NCI-H2196 (cell line): Measurements from ENCODE around the gene ARHGAP4.

Source experiments
- DNase-seq: peaks from one replicate; lab custom pipeline; 2025; ENCODE audit not compliant: unreplicated experiment; lab: John Stamatoyannopoulos, UW

The ARHGAP4 gene

DNA sequence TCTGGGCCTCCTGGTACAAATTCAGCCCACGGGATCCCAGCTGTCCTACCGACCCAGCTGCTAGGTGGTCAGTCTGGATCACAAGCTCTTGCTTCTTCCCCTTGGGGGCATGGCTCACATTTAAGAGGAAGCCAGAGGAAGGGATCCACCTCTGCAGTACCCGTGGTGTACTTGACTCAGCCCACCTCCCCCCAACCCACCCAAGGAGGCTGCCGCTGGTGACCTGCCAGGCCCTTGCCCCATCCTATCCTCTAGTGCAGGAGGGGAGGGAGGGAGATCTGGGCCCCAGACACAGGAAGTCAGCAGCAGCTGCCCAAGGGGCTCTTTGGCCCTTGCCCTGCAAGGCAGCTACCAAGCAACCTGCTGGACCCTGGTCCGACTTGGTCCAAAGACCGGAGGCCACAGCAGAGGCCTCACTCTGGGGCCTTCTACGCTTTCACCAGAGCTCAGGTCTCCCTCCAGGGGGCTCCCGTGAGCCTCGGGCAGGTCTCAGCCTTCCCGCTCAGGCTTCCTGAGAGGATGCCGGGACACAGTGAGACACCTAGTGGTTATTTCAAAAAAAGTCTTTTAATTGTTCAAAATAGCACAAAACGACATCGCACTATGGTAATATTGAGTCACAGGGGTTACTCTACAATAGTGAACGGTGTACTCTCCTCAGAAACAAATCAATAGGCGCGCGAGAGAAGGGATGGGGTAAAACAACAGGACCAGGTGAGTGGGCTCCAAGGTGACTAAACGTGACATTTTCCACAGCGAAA, 21.1 kb upstream of the ARHGAP4 start:
- peak; percentile 67 for DNase-seq

DNA sequence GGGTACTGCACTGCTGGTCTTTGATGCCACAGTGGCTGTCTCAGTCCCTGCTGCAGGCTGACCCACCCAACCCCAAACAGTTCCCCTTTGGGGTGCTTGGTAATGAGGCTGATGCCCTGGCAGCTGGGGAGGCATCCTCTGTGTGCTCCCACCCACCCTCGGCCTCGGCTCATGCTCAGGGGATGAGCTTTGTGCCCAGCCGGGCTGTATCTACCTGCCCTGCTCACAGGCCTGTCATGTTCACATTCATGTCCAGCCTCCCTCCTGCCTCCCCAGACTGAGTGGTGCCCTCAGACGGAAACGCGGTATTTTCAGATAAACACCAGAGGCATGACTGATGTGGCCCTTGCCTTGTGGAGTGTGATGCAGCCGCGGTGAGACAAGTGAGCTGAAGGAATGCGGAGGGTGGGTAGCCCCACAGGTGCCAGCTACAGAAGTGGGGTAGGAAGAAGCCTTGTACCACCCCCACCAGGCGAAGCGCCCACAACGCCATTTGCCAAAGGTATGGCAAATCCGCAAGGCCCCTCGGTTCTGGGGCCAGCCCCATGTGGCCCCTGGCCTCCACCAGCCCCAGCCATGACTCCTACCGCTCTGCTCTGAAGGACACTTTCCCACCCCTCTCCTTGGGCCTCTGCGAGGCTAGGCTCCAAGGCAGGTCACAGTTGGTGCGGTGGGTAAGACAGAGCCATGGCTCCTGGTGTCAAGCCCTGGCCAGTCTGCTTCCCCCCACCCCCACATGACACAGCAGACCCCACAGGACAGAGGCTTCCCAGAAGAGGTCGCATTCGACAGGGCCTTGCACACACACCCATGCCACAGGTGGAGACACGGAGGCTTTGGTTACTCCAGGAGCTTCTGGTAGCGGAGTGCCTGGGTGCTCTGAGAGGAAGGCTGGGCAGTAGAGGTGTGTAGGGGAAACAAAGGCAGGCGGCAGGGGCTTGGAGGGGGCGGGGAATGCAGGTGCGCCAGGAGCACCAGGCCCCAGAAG, 20.2 kb upstream of the ARHGAP4 start:
- DNase-seq: no peak

DNA sequence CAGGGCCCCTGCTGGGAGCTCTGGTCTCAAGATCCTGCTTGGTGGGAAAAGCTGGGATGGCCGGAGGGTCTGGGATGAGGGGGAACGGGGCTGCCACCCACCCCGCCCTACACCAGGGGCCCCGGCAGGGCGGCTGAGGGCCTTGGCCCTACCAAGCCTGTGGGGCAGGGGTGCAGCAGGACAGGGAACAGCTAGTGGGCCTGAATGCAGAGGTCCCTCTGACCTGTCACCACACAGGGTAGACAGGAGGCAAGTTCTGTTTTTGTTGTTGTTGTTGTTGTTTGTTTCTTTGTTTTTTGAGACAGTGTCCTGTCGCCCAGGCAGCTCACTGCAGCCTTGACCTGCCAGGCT, 18.7 kb upstream of the ARHGAP4 start:
- no peak for DNase-seq

DNA sequence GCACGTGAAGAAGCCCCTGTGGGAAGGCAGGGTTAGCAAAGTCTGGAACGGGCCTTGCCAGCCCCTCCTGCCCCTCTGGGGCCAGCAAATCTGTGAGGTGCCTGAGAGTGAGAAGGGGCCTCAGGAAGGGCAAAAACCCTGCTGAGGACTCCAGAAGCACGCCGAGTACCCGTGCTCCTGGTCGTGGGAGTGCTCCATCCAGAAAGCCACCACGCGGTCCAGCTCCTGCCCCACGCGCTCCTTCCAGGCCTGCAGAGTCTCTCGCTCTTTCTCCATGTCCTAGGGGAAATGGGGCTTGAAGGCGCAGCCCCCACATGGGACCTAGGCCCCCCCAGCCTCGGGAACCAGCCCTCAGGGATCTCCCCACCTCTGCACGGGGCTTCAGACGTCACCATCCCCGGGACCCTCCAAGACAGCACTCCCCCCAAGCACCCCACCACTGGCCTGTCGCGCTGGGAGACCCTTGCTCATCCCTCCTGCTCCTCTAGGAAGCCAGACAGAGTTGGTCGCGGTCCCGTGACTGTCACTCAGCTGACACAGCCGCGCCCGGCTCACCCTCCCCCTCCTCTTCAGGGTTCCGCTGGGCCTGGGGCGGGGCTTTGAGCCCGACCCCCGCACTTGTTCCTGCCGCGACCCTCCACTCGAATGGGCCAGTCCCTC, 18.2 kb upstream of the ARHGAP4 start, which contains the start of gene RENBP:
RENBP (minus strand) TSS at position 504 of the 660 bp plus-strand sequence; CDS start at position 471, 33 bp downstream.
- no peak for DNase-seq

DNA sequence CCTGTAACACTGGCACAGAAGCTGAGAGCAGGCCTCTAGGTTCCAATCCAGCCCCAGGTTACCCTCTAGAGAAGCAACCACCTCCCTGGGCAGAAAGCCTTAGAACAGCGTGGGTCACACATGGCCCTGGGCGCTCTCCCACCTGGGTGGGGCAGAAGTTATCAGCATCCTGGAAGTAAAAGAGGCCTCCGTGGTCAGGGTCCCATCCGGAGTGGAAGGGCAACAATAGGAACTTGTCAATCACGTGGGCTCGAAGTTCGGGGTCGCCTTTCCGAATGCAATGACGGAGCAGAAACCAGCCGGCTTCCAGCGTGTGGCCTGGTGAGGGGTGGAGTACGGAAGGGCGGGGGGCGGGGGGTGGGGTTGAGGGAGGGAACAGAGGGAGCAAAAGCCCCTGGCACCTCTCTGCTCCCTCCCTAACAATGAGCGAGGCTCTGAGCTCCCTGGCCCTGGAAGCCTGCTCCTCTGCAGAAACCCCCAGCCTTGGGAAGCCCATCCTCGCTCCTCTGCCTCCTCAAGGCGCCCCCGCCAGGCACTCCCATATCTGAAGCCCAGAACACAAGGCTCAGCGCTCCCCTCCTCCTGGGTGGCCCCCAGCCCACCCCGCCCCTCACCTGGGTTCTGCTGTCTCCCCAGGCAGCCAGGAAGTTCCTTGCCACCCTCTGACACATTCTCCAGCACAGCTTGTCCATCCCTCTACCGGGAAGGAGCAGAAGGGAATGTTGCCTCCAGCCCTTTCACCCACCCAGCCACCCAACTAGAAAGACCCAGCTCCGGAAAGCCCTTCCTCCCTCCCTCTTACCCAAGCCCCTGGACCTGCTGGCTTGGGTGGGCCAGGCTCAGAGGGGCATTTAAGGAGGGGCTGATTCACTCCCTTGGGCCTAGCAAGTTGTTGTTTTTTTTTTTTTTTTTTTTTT, 15.5 kb upstream of the ARHGAP4 start:
- no peak for DNase-seq

DNA sequence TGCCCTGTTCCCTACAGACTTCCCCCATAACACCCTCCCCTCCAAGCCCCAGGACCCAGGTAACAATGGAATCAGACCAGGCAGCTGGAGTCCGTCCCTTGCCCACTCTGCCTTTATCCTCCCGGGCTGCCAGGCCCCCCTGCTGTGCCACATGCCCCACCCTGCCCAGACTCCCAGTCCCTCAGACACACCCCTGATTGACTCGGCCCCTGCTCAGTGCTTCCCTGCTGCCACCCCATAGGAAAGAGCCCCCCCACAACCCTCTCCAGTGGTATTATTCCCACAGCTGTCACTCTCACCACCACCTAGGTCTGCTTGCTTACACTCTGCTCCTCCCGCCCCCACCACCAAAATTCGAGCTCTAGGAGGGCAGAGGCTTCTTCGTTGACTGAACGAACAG, 13.5 kb upstream of the ARHGAP4 start:
- DNase-seq: no peak

DNA sequence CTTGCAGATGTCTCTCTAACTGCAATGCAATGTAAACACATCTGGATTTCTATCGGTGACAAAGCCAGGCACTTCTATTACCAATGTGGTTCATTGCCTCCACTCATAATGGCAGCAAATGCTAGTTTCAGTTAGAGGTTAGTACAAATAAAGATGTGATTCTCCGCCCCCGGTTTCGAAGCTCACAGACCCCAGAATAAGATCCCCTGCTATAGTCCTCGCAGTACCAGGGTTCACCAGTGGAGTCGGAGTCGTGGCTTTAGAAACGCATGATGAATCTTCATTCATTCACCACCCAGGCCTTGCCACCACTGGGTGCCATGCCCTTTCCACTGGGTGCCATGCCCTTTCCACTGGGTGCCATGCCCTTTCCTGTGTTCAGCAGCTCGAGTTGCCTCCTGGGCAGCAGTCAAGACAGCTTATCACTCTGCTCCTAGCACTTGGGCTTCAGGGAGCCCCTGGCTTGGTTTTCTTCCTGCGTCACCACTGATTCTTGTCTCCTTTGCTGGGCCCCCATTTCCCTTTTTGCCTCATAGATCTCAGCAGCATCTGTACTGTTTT, 12.2 kb upstream of the ARHGAP4 start:
- no peak for DNase-seq

DNA sequence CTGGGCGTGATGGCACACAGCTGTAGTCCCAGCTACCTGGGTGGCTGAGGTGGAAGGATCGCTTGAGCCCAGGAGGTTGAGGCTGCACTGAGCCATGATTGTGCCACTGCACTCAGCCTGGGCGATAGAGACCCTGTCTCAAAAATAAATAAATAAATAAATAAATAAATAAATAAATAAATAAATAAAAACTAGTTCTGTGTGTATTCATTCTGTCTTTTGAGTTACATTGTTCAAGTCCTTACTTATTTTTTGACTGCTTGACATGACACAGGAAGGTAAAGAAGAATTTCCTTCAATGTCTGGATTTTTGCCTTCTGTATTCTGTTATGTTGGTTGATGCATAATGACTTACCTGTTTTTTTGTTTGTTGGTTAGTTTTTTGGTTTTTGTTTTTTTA, 11.0 kb upstream of the ARHGAP4 start:
- no peak for DNase-seq

DNA sequence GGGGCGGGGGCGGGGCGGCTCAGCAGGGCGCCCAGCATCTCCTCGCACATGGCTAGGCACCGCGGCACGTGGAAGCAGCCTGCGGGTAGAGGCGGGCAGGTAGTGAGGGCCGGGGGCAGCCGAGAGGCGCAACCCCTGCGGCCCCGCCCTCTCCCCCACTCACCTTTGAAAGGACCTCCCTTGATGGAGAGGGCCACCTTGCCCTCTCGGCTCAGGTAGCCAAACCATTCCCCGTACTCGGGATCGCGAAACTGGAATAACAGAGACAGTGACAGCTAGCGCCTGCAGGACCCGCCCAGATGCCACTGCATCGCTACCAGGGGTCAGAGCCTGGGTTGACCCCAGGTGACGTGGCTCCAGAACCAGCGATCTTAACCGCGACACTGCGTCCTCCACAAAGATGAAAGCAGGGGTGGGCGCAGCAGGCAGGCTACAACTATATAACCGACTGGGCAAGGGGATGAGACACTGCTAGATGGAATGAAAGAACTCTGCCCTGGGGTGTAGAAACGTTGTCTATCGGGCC, 9.3 kb upstream of the ARHGAP4 start:
- DNase-seq: no peak

DNA sequence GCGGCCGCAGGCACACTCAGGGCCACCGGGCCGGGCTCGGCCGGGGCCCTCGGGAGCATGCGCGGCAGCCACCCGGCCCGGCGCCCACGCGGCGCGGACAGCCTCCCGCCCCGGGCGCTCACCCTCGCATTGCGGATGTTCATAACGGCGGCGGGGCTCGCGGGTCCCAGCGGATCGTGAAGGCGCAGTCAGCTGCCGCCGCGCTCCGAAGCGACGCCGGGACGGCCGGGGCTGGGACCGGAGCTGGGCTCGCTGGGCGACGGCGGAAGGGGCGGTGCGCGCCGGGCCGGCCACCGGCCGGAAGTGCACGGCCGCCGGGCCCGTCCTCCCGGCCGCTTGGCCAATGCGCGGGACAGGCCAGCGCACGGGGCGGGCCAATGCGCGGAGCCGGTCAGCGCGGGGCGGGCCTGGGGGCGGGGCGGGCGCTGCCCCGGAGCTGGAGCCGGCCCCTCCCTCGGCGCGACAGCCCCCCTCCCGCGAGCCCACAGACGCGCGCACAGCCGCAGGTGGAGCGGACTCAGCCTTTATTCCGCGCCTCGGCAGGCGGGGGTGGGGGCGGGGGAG, 8.8 kb upstream of the ARHGAP4 start, which contains the start of gene NAA10:
NAA10 (minus strand) TSS at position 276 of the 564 bp plus-strand sequence; CDS start at position 143, 133 bp downstream.
- DNase-seq: peak; percentile 78

DNA sequence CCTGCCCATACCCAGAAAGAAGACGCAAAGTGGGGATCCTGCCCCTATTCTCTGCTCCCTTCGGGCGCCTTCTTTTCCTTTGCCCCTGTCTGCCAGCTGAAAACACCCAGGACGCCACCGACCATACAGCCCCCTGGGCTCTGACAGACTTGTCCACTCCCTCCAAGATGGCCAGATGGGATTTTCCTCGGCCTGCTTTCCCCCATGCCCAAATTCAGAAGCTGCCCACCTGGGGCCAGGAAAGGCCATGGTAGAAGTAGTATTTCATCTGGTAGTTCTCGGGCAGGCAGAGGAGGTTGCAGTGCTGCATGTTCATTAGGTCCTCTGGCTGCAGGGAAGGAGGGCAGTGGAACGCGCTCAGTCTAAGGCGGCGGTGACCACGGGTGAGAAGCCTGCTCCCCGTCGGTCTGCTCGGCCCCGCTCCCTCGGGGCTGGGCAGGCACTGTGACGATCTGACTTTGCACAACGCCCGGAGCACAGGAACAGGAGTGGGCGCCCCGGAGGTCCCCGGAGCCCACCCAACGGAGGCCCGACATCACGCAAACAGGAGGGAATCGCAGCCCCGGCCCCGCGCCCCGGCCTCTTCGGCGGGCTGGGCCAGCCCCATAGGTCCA, 8.2 kb upstream of the ARHGAP4 start:
- no peak for DNase-seq

DNA sequence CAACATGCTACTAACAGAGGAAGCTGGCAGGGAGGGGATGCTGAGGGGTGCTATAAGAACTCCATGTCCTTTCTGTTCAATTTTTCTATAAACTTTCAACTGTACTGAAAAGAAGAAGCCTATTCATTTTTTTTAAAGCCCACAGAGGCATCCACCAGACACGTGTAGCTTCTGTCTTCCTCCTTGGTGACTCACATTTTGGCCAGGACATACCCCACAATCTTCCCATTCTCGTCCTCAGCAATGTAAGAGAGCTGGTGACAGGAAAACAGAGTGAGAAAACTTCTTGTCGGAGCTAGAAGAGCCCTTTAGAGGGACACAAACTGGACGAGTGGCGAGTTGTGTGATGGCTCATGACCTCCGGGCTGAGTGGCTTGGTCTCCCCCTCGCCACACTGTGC, 7.7 kb upstream of the ARHGAP4 start:
- DNase-seq: no peak

DNA sequence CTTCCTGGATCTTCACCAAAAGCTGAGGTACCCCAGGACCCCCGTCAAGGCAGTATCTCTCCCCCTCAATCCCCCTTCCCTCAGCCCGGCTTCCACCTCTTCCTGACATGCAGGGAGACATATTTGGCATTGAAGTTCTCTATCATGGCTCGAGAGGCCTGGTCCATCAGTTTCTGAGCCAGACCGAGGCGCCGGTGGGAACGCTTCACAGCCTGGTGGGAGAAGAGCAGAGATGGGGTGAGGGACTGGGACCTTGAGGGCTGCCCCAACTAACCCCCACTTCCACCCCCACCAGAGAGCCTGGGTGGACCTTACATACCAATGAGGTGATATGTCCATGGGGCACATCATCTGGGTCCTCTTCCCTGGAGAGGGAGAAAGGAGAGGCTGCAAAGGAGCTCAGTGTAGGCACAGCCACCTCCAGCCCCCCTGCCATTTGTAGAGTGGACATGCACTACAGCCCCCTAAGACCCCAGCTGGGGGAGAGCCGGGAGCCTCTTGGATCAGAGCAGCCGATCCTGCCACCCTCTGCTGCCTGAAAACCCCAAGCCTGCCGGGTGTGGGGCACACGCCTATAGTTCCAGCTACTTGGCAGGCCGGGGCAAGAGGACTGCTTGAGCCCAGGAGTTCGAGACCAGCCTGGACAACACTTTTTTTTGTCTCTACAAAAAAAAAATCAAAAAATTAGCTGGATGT, 6.3 kb upstream of the ARHGAP4 start:
- DNase-seq: no peak

DNA sequence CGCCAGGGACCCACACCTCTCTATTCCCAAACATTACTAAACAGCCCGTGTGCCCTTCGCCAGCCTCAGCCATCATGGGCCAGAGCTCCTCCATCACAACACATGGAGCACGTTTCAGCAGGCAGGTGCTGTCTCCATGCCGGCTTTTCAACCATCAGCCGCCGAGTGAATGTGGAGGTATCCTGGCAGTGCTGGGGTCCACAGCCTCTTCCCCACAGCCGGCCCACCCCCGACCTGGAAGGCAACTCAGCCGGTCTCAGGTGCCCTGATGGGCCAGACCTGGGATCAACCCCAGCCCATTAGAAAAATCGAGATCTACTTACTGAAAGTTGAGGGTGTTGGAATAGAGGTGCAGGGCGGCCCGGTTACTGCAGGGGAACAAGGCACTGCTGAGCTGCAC, 5.7 kb upstream of the ARHGAP4 start:
- no peak for DNase-seq

DNA sequence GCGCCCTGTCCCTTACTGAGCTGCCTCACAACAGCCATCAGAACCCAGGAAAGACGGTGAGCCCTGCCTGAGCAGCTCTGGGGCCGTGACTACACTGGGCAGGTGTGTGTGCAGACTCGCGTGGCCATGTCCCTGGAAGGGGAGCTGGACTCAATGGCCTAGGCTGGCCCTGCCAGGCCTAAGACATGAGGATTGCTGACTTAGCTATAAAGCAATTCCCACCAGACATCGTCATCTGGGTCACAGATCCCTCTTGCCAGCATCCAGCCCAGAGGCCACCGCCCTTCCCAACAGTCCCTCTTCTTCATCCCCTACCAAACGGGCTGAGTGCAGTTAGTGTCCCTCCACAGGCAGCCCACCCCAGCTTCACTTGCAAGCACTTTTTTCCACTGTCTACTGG, 5.1 kb upstream of the ARHGAP4 start:
- DNase-seq: no peak

DNA sequence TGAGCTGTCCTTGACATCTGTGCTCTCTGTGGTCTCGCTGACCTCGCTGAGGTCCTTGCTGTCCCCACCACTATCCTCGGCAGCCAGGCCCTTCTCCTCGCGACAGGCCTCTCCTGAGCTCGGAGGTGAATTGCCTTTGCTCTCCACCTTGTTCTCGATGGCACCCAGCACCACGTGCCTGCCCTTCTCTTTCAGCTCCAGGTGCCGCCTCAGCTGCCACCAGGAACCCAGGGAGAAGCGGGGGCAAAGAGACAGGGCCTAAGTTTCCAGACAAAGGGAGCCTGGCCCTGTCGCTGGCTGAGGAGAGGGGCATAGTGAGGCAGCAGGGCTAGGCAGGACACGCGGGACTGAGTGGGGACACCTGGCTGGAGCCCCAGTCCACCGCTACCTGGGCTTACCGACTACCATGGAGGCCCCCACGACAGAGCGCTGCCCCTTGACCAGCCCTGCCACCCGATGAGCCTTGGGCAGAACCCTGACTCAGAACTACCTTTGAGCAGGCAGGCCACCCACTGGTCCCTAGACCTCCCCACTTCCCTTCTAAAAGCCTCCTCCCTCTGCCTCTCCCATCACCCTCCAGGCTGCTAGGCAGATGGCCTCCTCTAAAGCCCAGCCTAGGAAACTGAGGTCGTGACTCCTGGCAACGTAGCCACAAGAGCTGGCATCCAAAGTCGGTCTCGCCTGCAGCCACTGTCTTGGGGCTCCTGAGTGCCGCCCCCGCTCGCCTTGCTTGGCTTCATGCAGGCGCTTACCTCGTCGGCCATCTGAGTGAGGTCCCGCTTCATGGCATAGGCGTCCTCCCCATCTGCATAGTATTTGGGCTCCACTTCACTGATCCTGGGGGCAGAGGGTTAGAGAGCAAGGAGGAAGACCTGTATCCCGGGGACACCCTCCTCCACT, 4.2 kb upstream of the ARHGAP4 start:
- no peak for DNase-seq

DNA sequence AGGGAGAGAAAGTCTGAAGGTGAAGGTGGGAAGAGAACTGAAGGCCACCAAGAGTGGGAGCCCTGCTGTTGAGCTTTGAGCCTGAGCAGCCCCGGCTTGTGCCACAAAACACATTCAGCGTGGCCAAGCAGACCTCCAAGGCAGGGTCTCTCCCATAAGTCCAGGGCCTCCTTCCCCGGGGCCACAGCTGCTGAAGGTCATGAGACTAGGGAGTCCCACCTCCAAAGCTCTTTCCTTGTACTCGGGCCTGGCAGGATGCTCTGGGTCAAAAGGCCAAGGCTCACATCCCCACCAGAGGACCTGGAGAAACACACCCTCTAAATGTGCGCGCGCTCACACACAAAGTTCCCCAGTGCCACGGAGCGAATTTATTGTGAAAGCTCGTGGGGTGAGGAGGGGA, 3.5 kb upstream of the ARHGAP4 start:
- no peak for DNase-seq
